Fibroblast of lung (primary cell): ENCODE results near the gene COG5.

ENCODE experiments used
- EZH2 ChIP-seq: IDR thresholded peaks from 2 replicates; pipeline ENCODE4 v1.5.1; 2012; ENCODE audit warnings: low read length, control low read depth, mild to moderate bottlenecking; ENCODE audit errors: missing control alignments
- TF ChIP-seq, protein P1 (sequence below), 2 donors: IDR thresholded peaks in 1 of 2; conservative IDR thresholded peaks in 1 of 2; 1 replicate in 1 of 2; 2 replicates in 1 of 2; pipeline ENCODE4 v1.5.1; 2011 to 2012; ENCODE audit warnings: low read length in 2 of 2, control low read depth in 1 of 2, inconsistent platforms in 1 of 2, low read depth in 1 of 2, mild to moderate bottlenecking in 1 of 2

DNA sequence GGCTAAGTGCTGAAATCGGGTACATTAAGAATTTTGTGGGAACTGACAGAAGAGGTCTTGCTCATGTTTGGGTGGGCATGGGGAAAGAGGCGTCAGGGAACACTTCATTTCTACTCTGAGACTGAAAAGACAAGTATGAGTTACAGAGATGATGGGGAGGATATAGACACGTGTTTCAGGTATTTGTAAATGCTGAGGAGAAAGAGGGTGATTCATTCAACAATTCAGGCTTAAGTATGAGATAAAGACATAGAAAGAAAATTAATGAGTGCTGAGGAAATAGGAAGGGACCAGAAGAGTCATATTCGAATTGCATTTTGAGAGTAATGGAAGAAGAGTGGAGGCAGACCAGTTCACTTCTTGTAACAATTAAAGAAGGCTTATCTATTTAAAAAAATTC, 251.3 kb downstream of the COG5 start:
- TF ChIP-seq, protein P1, sequence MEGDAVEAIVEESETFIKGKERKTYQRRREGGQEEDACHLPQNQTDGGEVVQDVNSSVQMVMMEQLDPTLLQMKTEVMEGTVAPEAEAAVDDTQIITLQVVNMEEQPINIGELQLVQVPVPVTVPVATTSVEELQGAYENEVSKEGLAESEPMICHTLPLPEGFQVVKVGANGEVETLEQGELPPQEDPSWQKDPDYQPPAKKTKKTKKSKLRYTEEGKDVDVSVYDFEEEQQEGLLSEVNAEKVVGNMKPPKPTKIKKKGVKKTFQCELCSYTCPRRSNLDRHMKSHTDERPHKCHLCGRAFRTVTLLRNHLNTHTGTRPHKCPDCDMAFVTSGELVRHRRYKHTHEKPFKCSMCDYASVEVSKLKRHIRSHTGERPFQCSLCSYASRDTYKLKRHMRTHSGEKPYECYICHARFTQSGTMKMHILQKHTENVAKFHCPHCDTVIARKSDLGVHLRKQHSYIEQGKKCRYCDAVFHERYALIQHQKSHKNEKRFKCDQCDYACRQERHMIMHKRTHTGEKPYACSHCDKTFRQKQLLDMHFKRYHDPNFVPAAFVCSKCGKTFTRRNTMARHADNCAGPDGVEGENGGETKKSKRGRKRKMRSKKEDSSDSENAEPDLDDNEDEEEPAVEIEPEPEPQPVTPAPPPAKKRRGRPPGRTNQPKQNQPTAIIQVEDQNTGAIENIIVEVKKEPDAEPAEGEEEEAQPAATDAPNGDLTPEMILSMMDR (conservative IDR thresholded peaks at IDR 0.05 in 1 of 2, IDR thresholded peaks at IDR 0.05 in 1 of 2; ENCODE audit: low read depth in 1 of 2, low read length in 2 of 2) = no peak
- no peak for TF ChIP-seq EZH2
